HG03103 (cell line): Measurements from ENCODE around the gene PROB1.
A peak's percentile ranks its signal among the peaks of the same experiment; 100 is the strongest.
"Not testable (repeated sequence)": the region's sequence is repeated elsewhere in the genome, so short reads cannot be mapped to it uniquely, and the experiment has no call there.

Experiments used
- ATAC-seq: cut with Tn5 transposase; IDR thresholded peaks from one replicate; pipeline ENCODE4 v1.9.1; 2021; ENCODE audit warnings: low read depth; ENCODE audit not compliant: unreplicated experiment

PROB1 gene

GRCh38 chr5:139394654-139395566, at the start of gene PROB1:
Gene PROB1 (minus strand): TSS chr5:139395104. CDS start chr5:139395081, 23 bp downstream.
- no peak for ATAC-seq

- ATAC-seq, result no peak
Measured at GRCh38 chr5:139443831-139444453, 49.0 kb upstream of the PROB1 start.

GRCh38 chr5:139440416-139440815, 45.5 kb upstream of the PROB1 start:
- ATAC-seq, result not testable (repeated sequence)

- ATAC-seq, result peak; percentile 89
Measured at GRCh38 chr5:139439013-139439903, 44.4 kb upstream of the PROB1 start, which contains the start of gene DNAJC18. Gene DNAJC18 (minus strand): TSS chr5:139439525. CDS start chr5:139439445, 80 bp downstream.

- ATAC-seq, result no peak
Measured at GRCh38 chr5:139438707-139439012, 43.8 kb upstream of the PROB1 start.

- no peak for ATAC-seq
Measured at GRCh38 chr5:139435676-139436075, 40.8 kb upstream of the PROB1 start.

GRCh38 chr5:139431706-139432105, 36.8 kb upstream of the PROB1 start:
- no peak for ATAC-seq

- no peak for ATAC-seq
Measured at GRCh38 chr5:139430015-139430414, 35.1 kb upstream of the PROB1 start.

- no peak for ATAC-seq
Measured at GRCh38 chr5:139426203-139426885, 31.4 kb upstream of the PROB1 start.

- no peak for ATAC-seq
Measured at GRCh38 chr5:139425497-139425896, 30.6 kb upstream of the PROB1 start.

- peak; percentile 54 for ATAC-seq
Measured at GRCh38 chr5:139422307-139422893, 27.5 kb upstream of the PROB1 start.

GRCh38 chr5:139419226-139420192, 24.6 kb upstream of the PROB1 start:
- ATAC-seq, result no peak

GRCh38 chr5:139418793-139419192, 23.9 kb upstream of the PROB1 start:
- no peak for ATAC-seq

- ATAC-seq, result no peak
Measured at GRCh38 chr5:139417214-139417613, 22.3 kb upstream of the PROB1 start.

GRCh38 chr5:139416651-139417050, 21.7 kb upstream of the PROB1 start:
- no peak for ATAC-seq

- ATAC-seq, result no peak
Measured at GRCh38 chr5:139415869-139416268, 21.0 kb upstream of the PROB1 start.

GRCh38 chr5:139415221-139415861, 20.4 kb upstream of the PROB1 start:
- ATAC-seq, result no peak

GRCh38 chr5:139414581-139415130, 19.8 kb upstream of the PROB1 start:
- ATAC-seq, result no peak
